H1 (cell line): ENCODE data around the gene NR3C1. TPM values are rescaled to one million over a fixed set of nuclear protein-coding genes. Genes with fewer than 3 reads are reported as not detected.
A peak's percentile ranks its signal among the peaks of the same experiment; 100 is the strongest.

Source experiments
- CTCF ChIA-PET: fragments of 300-600 bp; sonication (Branson Sonifier 250); formaldehyde crosslinking; loops from one replicate; lab custom pipeline; 2021; ENCODE audit not compliant: partially characterized antibody; lab: Charles Lee
- POLR2A ChIA-PET: fragments of 300-600 bp; sonication (Branson Sonifier 250); formaldehyde crosslinking; loops from one replicate; lab custom pipeline; 2021; ENCODE audit warnings: inconsistent platforms; ENCODE audit not compliant: partially characterized antibody; lab: Charles Lee
- DNase-seq, 2 experiments: peaks; one replicate each; pipeline versions ENCODE4 v3.0.0 to v3.0.0-alpha.2; 2010 to 2022; ENCODE audit warnings: low spot score in 2 of 2, low read depth in 1 of 2, mixed read lengths in 1 of 2
- FAIRE-seq: peaks from 2 replicates; lab custom pipeline; 2011; peaks lifted over from hg19 to GRCh38; lab: Jason Lieb, UNC
- H2AFZ ChIP-seq: 2 replicates; pipeline ENCODE4 v1.8.1; 2012; ENCODE audit warnings: low read length, inconsistent platforms
- H2AK5ac ChIP-seq: 2 replicates; pipeline ENCODE4 v1.6.1; 2013; ENCODE audit warnings: low read depth, low read length
- H2BK120ac ChIP-seq: replicated peaks from 2 replicates; pipeline ENCODE3; 2013; ENCODE audit warnings: low read depth, low read length, inconsistent platforms
- H2BK12ac ChIP-seq: 2 replicates; pipeline ENCODE4 v1.6.1; 2013; ENCODE audit warnings: low read depth, low read length
- H2BK15ac ChIP-seq: 2 replicates; pipeline ENCODE4 v1.6.1; 2013; ENCODE audit warnings: low read length
- H2BK20ac ChIP-seq: 2 replicates; pipeline ENCODE4 v1.6.1; 2013; ENCODE audit warnings: low read length
- H2BK5ac ChIP-seq: 2 replicates; pipeline ENCODE4 v1.6.1; 2013; ENCODE audit warnings: low read depth, low read length
- H3K14ac ChIP-seq: 2 replicates; pipeline ENCODE4 v1.6.1; 2013; ENCODE audit warnings: inconsistent platforms; ENCODE audit not compliant: insufficient read length
- H3K18ac ChIP-seq: 2 replicates; pipeline ENCODE4 v1.6.1; 2013; ENCODE audit warnings: low read length; ENCODE audit errors: extremely low read depth
- H3K23ac ChIP-seq: 2 replicates; pipeline ENCODE4 v1.6.1; 2013; ENCODE audit warnings: inconsistent platforms; ENCODE audit not compliant: insufficient read length
- H3K23me2 ChIP-seq: 2 replicates; pipeline ENCODE4 v1.6.1; 2013; ENCODE audit warnings: low read depth, low read length
- H3K27ac ChIP-seq: 2 replicates; pipeline ENCODE4 v1.6.1; 2011; ENCODE audit warnings: low read depth, low read length, inconsistent platforms
- H3K27me3 ChIP-seq, 4 experiments: replicated peaks in 1 of 4; 1 replicate in 1 of 4; 2 replicates in 3 of 4; pipeline versions ENCODE4 v1.6.1 to v1.8.1; 2011 to 2013; ENCODE audit warnings: low read length in 3 of 4, mild to moderate bottlenecking in 3 of 4, inconsistent platforms in 2 of 4, mixed read lengths in 2 of 4, moderate library complexity in 1 of 4; ENCODE audit not compliant: control insufficient read depth in 3 of 4, insufficient read depth in 3 of 4; ENCODE audit errors: extremely low read depth in 1 of 4
- H3K36me3 ChIP-seq, 4 experiments: 2 replicates each; pipeline versions ENCODE4 v1.6.1 to v1.8.1; 2011 to 2013; ENCODE audit warnings: mild to moderate bottlenecking in 4 of 4, low read length in 3 of 4, moderate library complexity in 2 of 4, control low read depth in 1 of 4, inconsistent platforms in 1 of 4; ENCODE audit not compliant: insufficient read depth in 4 of 4, control insufficient read depth in 2 of 4
- H3K4ac ChIP-seq: replicated peaks from 2 replicates; pipeline ENCODE3; 2013; ENCODE audit warnings: low read length, low read depth, mixed read lengths, inconsistent platforms; ENCODE audit not compliant: insufficient read length
- H3K4me1 ChIP-seq, 4 experiments: replicated peaks in 1 of 4; 1 replicate in 1 of 4; 2 replicates in 3 of 4; pipeline versions ENCODE4 v1.6.1 to v1.8.1; 2011 to 2013; ENCODE audit warnings: low read length in 3 of 4, inconsistent platforms in 2 of 4, mixed read lengths in 1 of 4; ENCODE audit not compliant: insufficient read depth in 4 of 4, control insufficient read depth in 3 of 4
- H3K4me2 ChIP-seq, 2 experiments: 2 replicates each; pipeline versions ENCODE4 v1.6.1 to v1.8.1; 2011 to 2013; ENCODE audit warnings: low read depth in 2 of 2, low read length in 2 of 2, control low read depth in 1 of 2, inconsistent platforms in 1 of 2, mild to moderate bottlenecking in 1 of 2; ENCODE audit not compliant: insufficient read depth in 1 of 2
- H3K4me3 ChIP-seq, 4 experiments: fragments of 200-600, 300-600 bp in 1 of 4; sonication (generic), shearing (Covaris generic), sonication (Bioruptor Twin) in 1 of 4; 2 replicates each; pipeline versions ENCODE4 v1.5.1 to v1.8.1; 2011 to 2016; ENCODE audit warnings: low read length in 4 of 4, low read depth in 3 of 4, control low read depth in 2 of 4, inconsistent platforms in 2 of 4, mild to moderate bottlenecking in 2 of 4, mixed read lengths in 1 of 4, moderate library complexity in 1 of 4; ENCODE audit not compliant: insufficient read depth in 2 of 4; ENCODE audit errors: extremely low read depth in 1 of 4
- H3K56ac ChIP-seq: replicated peaks from 2 replicates; pipeline ENCODE3; 2013; ENCODE audit warnings: low read depth, mild to moderate bottlenecking, mixed read lengths, low read length, inconsistent platforms; ENCODE audit not compliant: insufficient read length
- H3K79me1 ChIP-seq: 2 replicates; pipeline ENCODE4 v1.6.1; 2013; ENCODE audit warnings: low read depth, low read length, control low read depth
- H3K79me2 ChIP-seq, 2 experiments: 2 replicates each; pipeline versions ENCODE4 v1.6.1 to v1.8.1; 2012 to 2013; ENCODE audit warnings: low read length in 2 of 2, mild to moderate bottlenecking in 2 of 2, inconsistent platforms in 1 of 2; ENCODE audit not compliant: insufficient read depth in 2 of 2, control insufficient read depth in 1 of 2
- H3K9ac ChIP-seq, 4 experiments: replicated peaks in 1 of 4; 1 replicate in 1 of 4; 2 replicates in 3 of 4; pipeline versions ENCODE4 v1.6.1 to v1.8.1; 2011 to 2013; ENCODE audit warnings: low read depth in 3 of 4, low read length in 3 of 4, control low read depth in 2 of 4, mild to moderate bottlenecking in 2 of 4, moderate library complexity in 2 of 4, inconsistent platforms in 1 of 4; ENCODE audit errors: extremely low read depth in 1 of 4
- H3K9me3 ChIP-seq, 2 experiments: 2 replicates each; pipeline versions ENCODE4 v1.6.1 to v1.8.1; 2012 to 2013; ENCODE audit warnings: mild to moderate bottlenecking in 2 of 2, moderate library complexity in 2 of 2, control low read depth in 1 of 2, inconsistent platforms in 1 of 2, low read depth in 1 of 2, low read length in 1 of 2, mixed read lengths in 1 of 2; ENCODE audit not compliant: insufficient read depth in 2 of 2
- H4K20me1 ChIP-seq, 2 experiments: replicated peaks in 1 of 2; 2 replicates each; pipeline versions ENCODE3 to v1.8.1; 2011 to 2013; ENCODE audit warnings: inconsistent platforms in 2 of 2, low read length in 2 of 2, mild to moderate bottlenecking in 1 of 2; ENCODE audit not compliant: insufficient read depth in 2 of 2, control insufficient read depth in 1 of 2
- H4K5ac ChIP-seq: 2 replicates; pipeline ENCODE4 v1.6.1; 2013; ENCODE audit warnings: low read length, low read depth, mixed read lengths, inconsistent platforms; ENCODE audit not compliant: insufficient read length
- H4K8ac ChIP-seq: 2 replicates; pipeline ENCODE4 v1.8.0; 2013; ENCODE audit warnings: mild to moderate bottlenecking, moderate library complexity, low read length, inconsistent platforms; ENCODE audit not compliant: insufficient read depth; ENCODE audit errors: extremely low read depth
- H4K91ac ChIP-seq: replicated peaks from 2 replicates; pipeline ENCODE3; 2013; ENCODE audit warnings: low read length, mixed read lengths, inconsistent platforms; ENCODE audit not compliant: insufficient read length
- ASH2L ChIP-seq: fragments of 200-600, 300-600 bp; sonication (generic); IDR thresholded peaks from one replicate; pipeline ENCODE4 v1.7.1; 2017; ENCODE audit warnings: low read length
- BCL11A ChIP-seq, 2 experiments: IDR thresholded peaks; one replicate each; pipeline ENCODE4 v1.6.1; 2011; ENCODE audit warnings: low read depth in 2 of 2, low read length in 2 of 2, mild to moderate bottlenecking in 2 of 2
- CEBPB ChIP-seq: IDR thresholded peaks from 2 replicates; pipeline ENCODE4 v1.6.1; 2012; ENCODE audit warnings: low read depth, low read length
- CHD2 ChIP-seq: IDR thresholded peaks from 2 replicates; pipeline ENCODE4 v1.6.1; 2012; ENCODE audit warnings: low read length, improper control_type of control experiment
- CTCF ChIP-seq, 3 experiments: IDR thresholded peaks; 1 replicate in 2 of 3; 2 replicates in 1 of 3; pipeline versions ENCODE4 v1.5.1 to v1.6.1; 2011; ENCODE audit warnings: low read length in 3 of 3, mild to moderate bottlenecking in 3 of 3, inconsistent platforms in 2 of 3, low read depth in 1 of 3, moderate library complexity in 1 of 3; ENCODE audit not compliant: insufficient read depth in 1 of 3; ENCODE audit errors: control extremely low read depth in 1 of 3
- GTF2F1 ChIP-seq: IDR thresholded peaks from 2 replicates; pipeline ENCODE4 v1.6.1; 2012; ENCODE audit warnings: low read depth, low read length, improper control_type of control experiment, borderline replicate concordance
- NANOG ChIP-seq: IDR thresholded peaks from 2 replicates; pipeline ENCODE4 v1.6.1; 2011; ENCODE audit warnings: low read length, low read depth, mild to moderate bottlenecking, inconsistent platforms; ENCODE audit not compliant: insufficient read depth, poor library complexity, severe bottlenecking
- SRF ChIP-seq: IDR thresholded peaks from 2 replicates; pipeline ENCODE4 v1.6.1; 2011; ENCODE audit warnings: mild to moderate bottlenecking, low read depth, low read length, moderate library complexity
- SUZ12 ChIP-seq: fragments of 200-600 bp; sonication (generic); IDR thresholded peaks from 2 replicates; pipeline ENCODE4 v1.6.1; 2012; ENCODE audit warnings: mild to moderate bottlenecking, inconsistent platforms, low read length, moderate library complexity, mixed read lengths
- WGBS, 2 experiments: shearing (Covaris generic) in 1 of 2; methylation state at CpG; one replicate each; pipeline versions ENCODE4 v1.1.6 to v1.1.7; 2013 to 2015; ENCODE audit warnings: low lambda C conversion rate in 2 of 2, mixed read lengths in 2 of 2, inconsistent platforms in 1 of 2, low coverage in 1 of 2, missing lambda C conversion rate in 1 of 2; ENCODE audit not compliant: insufficient replicate concordance in 2 of 2, insufficient coverage in 1 of 2, insufficient read length in 1 of 2; ENCODE audit errors: extremely low coverage in 1 of 2, missing lambda C conversion rate in 1 of 2; 5-methylcytosine and 5-hydroxymethylcytosine counted together
- polyA plus RNA-seq, 7 experiments: library from polyadenylated mRNA; depleted of rRNA in 3 of 7; stranded (reverse) in 5 of 7; unstranded in 2 of 7; fragments of >200 nt in 5 of 7; fragments of 200-250 nt in 2 of 7; gene quantifications; 1 replicate in 5 of 7; 2 replicates in 1 of 7; 4 replicates in 1 of 7; pipeline versions ENCODE4 v1.2.1 to v1.2.3, GENCODE V29; 2011 to 2013; ENCODE audit warnings: missing spikeins in 2 of 7, mixed read lengths in 2 of 7
- total RNA-seq: library from RNA; stranded (reverse); fragmentation: NEBNext Ultra II Directional; extraction: Animal tissue kit (Norgen Biotek cat#: 25700); gene quantifications from 2 replicates; pipeline ENCODE4 v1.2.1, GENCODE V29; 2021

NR3C1 gene
- total and polyA plus RNA-seq, 2 of the 8 experiments (the other 6 are each of a cell fraction or from before 2014, with no cell fraction given) = 1.7 to 5.4 TPM

- no peaks in the 10 kb centered on the region for H3K9me3 ChIP-seq
- no peak overlapping the region for H3K56ac ChIP-seq
- peak in 1 of 2 experiments; percentile 65 for DNase-seq
- no peak overlapping the region for H3K9ac ChIP-seq
- ChIA-PET POLR2A (interaction anchor here (0.6 to 0.8 kb wide), 2 partner anchors 122 to 308 kb away, joined by 3 read pairs; no protein-coding TSS in a partner anchor), CTCF (interaction anchor here (0.6 to 2.5 kb wide), 13 partner anchors 11 to 984 kb away, joined by 3 to 10 read pairs (median 4); no protein-coding TSS in a partner anchor)
- H2BK120ac ChIP-seq = no peak overlapping the region
- H2BK12ac ChIP-seq = no peak overlapping the region
- no peak overlapping the region for H4K8ac ChIP-seq
- no peak overlapping the region for H2AK5ac ChIP-seq
- 0% methylated on average over 38 of the region's 80 CpGs; no CpG with 5 or more reads in 1 of the 2 experiments for WGBS, 2 experiments
- H4K5ac ChIP-seq = no peak overlapping the region
- H3K18ac ChIP-seq = no peak overlapping the region
- no peaks in the 10 kb centered on the region for H3K79me1 ChIP-seq
- no peak overlapping the region for H2BK20ac ChIP-seq
- FAIRE-seq = no peak
- H2AFZ ChIP-seq = no peak overlapping the region
- no peak overlapping the region for H3K14ac ChIP-seq
- peaks cover 14% of the 10 kb centered on the region for H3K23me2 ChIP-seq
- H3K4me1 ChIP-seq = peaks cover 0 to 11% (median 3%) of the 10 kb centered on the region in 4 experiments; a peak in 5 of 7 replicates
- H3K79me2 ChIP-seq = 0 out of 4 replicates have a peak, but pooled peaks cover 0 to 2% of the 10 kb centered on the region in 2 experiments
- H2BK5ac ChIP-seq = no peak overlapping the region
- H3K27me3 ChIP-seq = peaks cover 5 to 27% (median 12%) of the 10 kb centered on the region in 4 experiments; a peak in 6 of 7 replicates
- no peak overlapping the region for H3K4ac ChIP-seq
- H3K36me3 ChIP-seq = no peaks in the 10 kb centered on the region
- H3K4me3 ChIP-seq = peak overlapping the region; percentile 67 to 80 (median 72)
- peak overlapping the region; percentile 86 to 98 for H3K4me2 ChIP-seq
- no peak overlapping the region for H3K27ac ChIP-seq
- no peak overlapping the region for H2BK15ac ChIP-seq
- no peak overlapping the region for H4K91ac ChIP-seq
- H4K20me1 ChIP-seq = no peaks in the 10 kb centered on the region
- H3K23ac ChIP-seq = no peak overlapping the region
- no peak for TF ChIP-seq CEBPB
- TF ChIP-seq CHD2 = no peak
- peak; percentile 40; the same call in 1 of the 2 replicates for TF ChIP-seq SUZ12
- TF ChIP-seq BCL11A (IDR thresholded peaks at IDR 0.05; ENCODE audit: low read depth in 2 of 2, low read length in 2 of 2) = no peak
- TF ChIP-seq NANOG = no peak
- no peak for TF ChIP-seq SRF
- no peak for TF ChIP-seq GTF2F1
- TF ChIP-seq ASH2L = peak; percentile 44
- TF ChIP-seq CTCF (IDR thresholded peaks at IDR 0.05; ENCODE audit: control extremely low read depth in 1 of 3, insufficient read depth in 1 of 3, low read depth in 1 of 3, low read length in 3 of 3) = no peak
Observed at GRCh38 chr5:143402553-143403333, 743 bp downstream of the NR3C1 start.
